ENCODE measurements around the gene TRIM31.

DNA sequence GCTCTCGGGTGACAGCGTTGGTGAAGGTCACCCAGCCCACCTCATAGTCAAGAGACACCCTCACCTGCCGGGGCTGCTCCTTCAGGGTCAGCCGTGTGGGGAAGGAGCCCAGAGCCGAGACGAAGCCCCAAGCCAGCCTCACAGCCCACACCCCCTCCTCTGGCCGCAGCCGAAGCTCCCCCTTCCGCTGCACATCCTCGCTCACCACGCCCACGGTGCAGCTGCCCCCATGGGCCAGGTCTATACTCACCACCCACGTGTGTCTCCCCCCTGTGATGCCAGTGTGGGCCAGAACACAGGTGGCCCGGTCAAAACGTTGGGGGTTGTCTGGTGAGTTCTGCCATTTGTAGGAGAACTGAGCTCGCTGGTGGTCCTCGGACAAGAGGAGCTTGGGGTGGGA, 41.2 kb upstream of the TRIM31 start:
- TF ChIP-seq, protein P1, sequence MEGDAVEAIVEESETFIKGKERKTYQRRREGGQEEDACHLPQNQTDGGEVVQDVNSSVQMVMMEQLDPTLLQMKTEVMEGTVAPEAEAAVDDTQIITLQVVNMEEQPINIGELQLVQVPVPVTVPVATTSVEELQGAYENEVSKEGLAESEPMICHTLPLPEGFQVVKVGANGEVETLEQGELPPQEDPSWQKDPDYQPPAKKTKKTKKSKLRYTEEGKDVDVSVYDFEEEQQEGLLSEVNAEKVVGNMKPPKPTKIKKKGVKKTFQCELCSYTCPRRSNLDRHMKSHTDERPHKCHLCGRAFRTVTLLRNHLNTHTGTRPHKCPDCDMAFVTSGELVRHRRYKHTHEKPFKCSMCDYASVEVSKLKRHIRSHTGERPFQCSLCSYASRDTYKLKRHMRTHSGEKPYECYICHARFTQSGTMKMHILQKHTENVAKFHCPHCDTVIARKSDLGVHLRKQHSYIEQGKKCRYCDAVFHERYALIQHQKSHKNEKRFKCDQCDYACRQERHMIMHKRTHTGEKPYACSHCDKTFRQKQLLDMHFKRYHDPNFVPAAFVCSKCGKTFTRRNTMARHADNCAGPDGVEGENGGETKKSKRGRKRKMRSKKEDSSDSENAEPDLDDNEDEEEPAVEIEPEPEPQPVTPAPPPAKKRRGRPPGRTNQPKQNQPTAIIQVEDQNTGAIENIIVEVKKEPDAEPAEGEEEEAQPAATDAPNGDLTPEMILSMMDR (IDR thresholded peaks at IDR 0.05) = no peak
- TF ChIP-seq POLR2A (IDR thresholded peaks at IDR 0.05) (no peak), EP300 (IDR thresholded peaks at IDR 0.05) (no peak)

Measured in sigmoid colon (tissue), 4 donors.